OCI-LY1 (cell line): ENCODE data around the gene PCNX3.

Experiments
- EZH2 ChIP-seq: fragments of 200-600 bp; sonication (generic), shearing (Covaris generic); IDR thresholded peaks from 2 replicates; pipeline ENCODE4 v1.8.0; 2017; ENCODE audit warnings: borderline replicate concordance, mixed run types, mild to moderate bottlenecking, antibody characterized with exemption, low read length, moderate library complexity, mixed read lengths
- TF ChIP-seq, protein P1 (sequence below): fragments of 200-600 bp; sonication (generic), shearing (Covaris generic); IDR thresholded peaks from 2 replicates; pipeline ENCODE4 v1.5.1; 2017; ENCODE audit warnings: mild to moderate bottlenecking, antibody characterized with exemption, low read length, moderate library complexity, mixed read lengths

DNA sequence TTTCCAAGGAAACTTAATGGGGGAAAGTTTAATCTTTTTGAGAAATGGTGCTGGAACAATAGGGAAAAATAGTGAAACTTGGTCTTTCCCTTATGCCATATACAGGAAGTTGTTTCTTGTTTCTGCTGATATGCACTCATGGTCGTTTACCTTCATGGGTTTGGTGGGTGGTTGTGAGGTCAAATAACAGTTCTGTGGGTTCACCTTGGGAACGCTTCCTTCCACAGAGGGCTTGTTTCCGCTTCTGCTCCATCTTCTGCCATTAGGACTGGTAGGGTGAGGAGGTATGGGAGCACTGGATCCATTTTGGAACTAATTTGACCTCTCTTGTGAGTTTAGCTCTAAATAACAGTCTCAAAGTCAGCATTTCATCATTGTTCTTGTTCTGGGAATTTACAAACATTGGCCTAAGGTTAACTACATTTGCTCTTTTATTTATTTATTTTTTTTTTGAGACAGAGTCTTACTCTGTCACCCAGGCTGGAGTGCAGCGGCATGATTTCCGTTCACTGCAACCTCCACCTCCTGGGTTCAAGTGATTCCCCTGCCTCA is 64.7 kb downstream of the PCNX3 start:
- no peak for TF ChIP-seq EZH2
- TF ChIP-seq, protein P1, sequence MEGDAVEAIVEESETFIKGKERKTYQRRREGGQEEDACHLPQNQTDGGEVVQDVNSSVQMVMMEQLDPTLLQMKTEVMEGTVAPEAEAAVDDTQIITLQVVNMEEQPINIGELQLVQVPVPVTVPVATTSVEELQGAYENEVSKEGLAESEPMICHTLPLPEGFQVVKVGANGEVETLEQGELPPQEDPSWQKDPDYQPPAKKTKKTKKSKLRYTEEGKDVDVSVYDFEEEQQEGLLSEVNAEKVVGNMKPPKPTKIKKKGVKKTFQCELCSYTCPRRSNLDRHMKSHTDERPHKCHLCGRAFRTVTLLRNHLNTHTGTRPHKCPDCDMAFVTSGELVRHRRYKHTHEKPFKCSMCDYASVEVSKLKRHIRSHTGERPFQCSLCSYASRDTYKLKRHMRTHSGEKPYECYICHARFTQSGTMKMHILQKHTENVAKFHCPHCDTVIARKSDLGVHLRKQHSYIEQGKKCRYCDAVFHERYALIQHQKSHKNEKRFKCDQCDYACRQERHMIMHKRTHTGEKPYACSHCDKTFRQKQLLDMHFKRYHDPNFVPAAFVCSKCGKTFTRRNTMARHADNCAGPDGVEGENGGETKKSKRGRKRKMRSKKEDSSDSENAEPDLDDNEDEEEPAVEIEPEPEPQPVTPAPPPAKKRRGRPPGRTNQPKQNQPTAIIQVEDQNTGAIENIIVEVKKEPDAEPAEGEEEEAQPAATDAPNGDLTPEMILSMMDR: no peak
